Activated CD4-positive, alpha-beta T cell treated with anti-CD3 and anti-CD28 coated beads for 36 hours (primary cell): ENCODE measurements around the gene LYAR. TPM values are rescaled to one million over a fixed set of nuclear protein-coding genes. Genes with fewer than 3 reads are reported as not detected.

Source experiments
- ATAC-seq: fragments of 200-7000 bp; cut with Tn5 transposase; one replicate; pipeline ENCODE4 v1.10.0; 2021; ENCODE audit warnings: mild to moderate bottlenecking, moderate library complexity
- CTCF ChIA-PET: fragments of 350-600 bp; sonication (Branson Sonifier 250); formaldehyde crosslinking; loops from one replicate; lab custom pipeline; 2021; ENCODE audit warnings: antibody characterized with exemption; lab: Charles Lee
- POLR2A ChIA-PET: fragments of 350-600 bp; sonication (Branson Sonifier 250); formaldehyde crosslinking; loops from one replicate; lab custom pipeline; 2021; ENCODE audit warnings: antibody characterized with exemption, inconsistent platforms; lab: Charles Lee
- DNase-seq: peaks from one replicate; pipeline ENCODE4 v3.0.0-alpha.2; 2020
- H3K27ac Mint-ChIP-seq: one replicate; pipeline ENCODE4 v1.8.0; 2021; ENCODE audit warnings: mixed read lengths
- H3K27me3 Mint-ChIP-seq: one replicate; pipeline ENCODE4 v1.8.0; 2021; ENCODE audit warnings: mixed read lengths
- H3K36me3 Mint-ChIP-seq: one replicate; pipeline ENCODE4 v1.8.0; 2021; ENCODE audit warnings: low read depth, mixed read lengths
- H3K4me1 Mint-ChIP-seq: one replicate; pipeline ENCODE4 v1.8.0; 2021; ENCODE audit warnings: mixed read lengths
- H3K4me3 Mint-ChIP-seq: one replicate; pipeline ENCODE4 v1.8.0; 2021; ENCODE audit warnings: mild to moderate bottlenecking, moderate library complexity, mixed read lengths
- H3K9me3 Mint-ChIP-seq: one replicate; pipeline ENCODE4 v1.8.0; 2021; ENCODE audit warnings: low read depth, mixed read lengths
- intact Hi-C, 2 experiments: fragments of 100-400 bp; cut with DNase I in 1 of 2; cut with micrococcal nuclease in 1 of 2; formaldehyde crosslinking; loops; one replicate each; pipeline versions ENCODE4 v1.14.2 to v1.15.1; 2022 to 2024; cut with DNase I, micrococcal nuclease
- total RNA-seq, 2 experiments: library from RNA; stranded (reverse); gene quantifications; one replicate each; pipeline ENCODE4 v1.2.3, GENCODE V29; 2021

The LYAR gene
- 10 to 100 TPM; 65.6 to 74.3 TPM for total RNA-seq

DNA sequence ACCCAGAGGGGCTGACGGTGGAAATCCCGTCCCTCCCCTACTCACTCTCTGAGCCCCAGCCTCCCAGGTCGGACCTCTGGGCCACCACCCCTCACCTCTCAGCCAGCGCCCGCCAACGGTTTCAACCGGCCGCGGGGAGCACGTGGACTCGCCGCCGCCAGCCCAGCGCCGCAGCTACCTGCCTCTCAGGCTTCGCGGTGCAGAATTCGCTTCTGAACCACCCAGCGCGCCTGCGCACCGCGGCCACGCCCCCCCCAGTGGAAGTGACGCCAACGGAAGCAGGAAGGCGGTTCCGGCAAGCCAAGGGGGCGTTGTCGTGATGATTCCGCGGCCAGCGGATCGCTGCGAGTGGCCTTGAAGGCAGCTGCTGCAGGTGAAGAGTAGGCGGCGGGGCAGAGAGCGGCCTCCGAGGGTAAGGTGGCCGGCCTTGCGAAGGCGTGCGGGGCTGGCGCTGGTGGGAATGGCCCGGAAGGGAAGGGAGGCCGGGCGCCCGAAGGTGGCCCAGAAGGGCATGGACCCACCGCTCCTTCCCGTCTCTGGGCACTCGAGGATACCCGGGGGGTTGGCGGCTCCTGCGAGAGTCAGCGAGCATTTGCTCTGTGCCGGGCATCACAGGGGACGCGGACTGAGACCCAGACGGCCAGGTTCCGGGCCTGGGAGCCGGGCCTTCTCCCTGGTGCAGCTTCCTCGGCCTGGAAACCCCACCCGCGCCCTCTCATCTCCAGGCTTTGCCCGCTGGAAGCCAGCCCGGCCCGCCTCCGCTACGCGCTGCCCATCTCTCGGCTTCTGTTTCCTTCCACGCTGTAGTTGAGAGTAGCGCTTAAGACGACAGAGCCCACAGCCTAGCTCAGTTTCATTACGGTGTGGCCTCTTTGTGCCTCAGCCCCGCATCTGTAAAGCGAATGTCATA lies at the start of gene LYAR, which contains the start of gene ZBTB49:
TSS of gene LYAR (minus strand) at position 214 of the 910 bp plus-strand sequence. CDS start 6,412 bp downstream, outside the sequence.
TSS of gene ZBTB49 (plus strand) at position 311 of the 910 bp plus-strand sequence. CDS start 9,695 bp downstream, outside the sequence.
- ChIA-PET CTCF (no interaction called here), POLR2A (no interaction called here)
- H3K36me3 Mint-ChIP-seq = peaks cover 24% of the 10 kb centered on the region
- ATAC-seq (peak; percentile 95), DNase-seq (peak; percentile 98)
- no peaks in the 10 kb centered on the region for H3K27me3 Mint-ChIP-seq
- peak within 1 kb of the TSS; percentile 77 for H3K27ac Mint-ChIP-seq
- intact Hi-C loops = loop anchor here (1.0 to 5.0 kb wide), 7 partner anchors 42 to 1977 kb away; partner anchors contain the start of genes TMEM128 (in 2 of the 2), LRPAP1 (in 1 of the 2), RGS12 (in 1 of the 2) and STX18 (in 1 of the 2)
- H3K9me3 Mint-ChIP-seq = peaks cover 2% of the 10 kb centered on the region
- H3K4me3 Mint-ChIP-seq = peak within 1 kb of the TSS; percentile 93
- H3K4me1 Mint-ChIP-seq = peaks cover 35% of the 10 kb centered on the region

GRCh38 chr4:4339504-4340085 lies 49.6 kb upstream of the LYAR start:
- H3K4me1 Mint-ChIP-seq = peaks cover 4% of the 10 kb centered on the region
- no peak overlapping the region for H3K4me3 Mint-ChIP-seq
- ATAC-seq (no peak), DNase-seq (no peak)
- ChIA-PET CTCF (interaction anchor here (0.6 to 2.6 kb wide), 4 partner anchors 9 to 88 kb away, joined by 3 to 8 read pairs (median 4); no protein-coding TSS in a partner anchor), POLR2A (no interaction called here)
- no peaks in the 10 kb centered on the region for H3K9me3 Mint-ChIP-seq
- intact Hi-C loops = no loop called here
- no peak overlapping the region for H3K27ac Mint-ChIP-seq
- H3K36me3 Mint-ChIP-seq = no peaks in the 10 kb centered on the region
- no peaks in the 10 kb centered on the region for H3K27me3 Mint-ChIP-seq

- intact Hi-C loops = no loop called here
- ChIA-PET POLR2A (no interaction called here), CTCF (interaction anchor here (2.0 to 2.6 kb wide), 2 partner anchors 84 to 87 kb away, joined by 5 to 8 read pairs; no protein-coding TSS in a partner anchor)
- H3K27ac Mint-ChIP-seq = no peak overlapping the region
- no peaks in the 10 kb centered on the region for H3K27me3 Mint-ChIP-seq
- H3K4me3 Mint-ChIP-seq = no peak overlapping the region
- ATAC-seq = no peak
- DNase-seq = no peak
- H3K9me3 Mint-ChIP-seq = no peaks in the 10 kb centered on the region
- H3K4me1 Mint-ChIP-seq = peaks cover 4% of the 10 kb centered on the region
- no peaks in the 10 kb centered on the region for H3K36me3 Mint-ChIP-seq
Observed at GRCh38 chr4:4338210-4339001, 48.5 kb upstream of the LYAR start.

GRCh38 chr4:4334798-4335520 lies 45.0 kb upstream of the LYAR start:
- DNase-seq (peak; percentile 87), ATAC-seq (peak; percentile 97)
- H3K9me3 Mint-ChIP-seq = no peaks in the 10 kb centered on the region
- no peaks in the 10 kb centered on the region for H3K36me3 Mint-ChIP-seq
- ChIA-PET CTCF (interaction anchor here (0.5 to 2.7 kb wide), 4 partner anchors 75 to 84 kb away, joined by 3 to 12 read pairs (median 4); no protein-coding TSS in a partner anchor), POLR2A (no interaction called here)
- H3K4me1 Mint-ChIP-seq = peaks cover 1% of the 10 kb centered on the region
- no peaks in the 10 kb centered on the region for H3K27me3 Mint-ChIP-seq
- H3K4me3 Mint-ChIP-seq = no peak overlapping the region
- intact Hi-C loops = loop anchor here (1.0 to 2.0 kb wide), 4 partner anchors 45 to 350 kb away; partner anchors contain the start of genes LYAR (in 1 of the 2) and ZBTB49 (in 1 of the 2)
- no peak overlapping the region for H3K27ac Mint-ChIP-seq

- H3K4me3 Mint-ChIP-seq = no peak overlapping the region
- H3K9me3 Mint-ChIP-seq = no peaks in the 10 kb centered on the region
- H3K4me1 Mint-ChIP-seq = peaks cover 1% of the 10 kb centered on the region
- DNase-seq = peak; percentile 13
- H3K36me3 Mint-ChIP-seq = no peaks in the 10 kb centered on the region
- intact Hi-C loops = no loop called here
- H3K27me3 Mint-ChIP-seq = no peaks in the 10 kb centered on the region
- ATAC-seq = no peak
- no peak overlapping the region for H3K27ac Mint-ChIP-seq
- CTCF ChIA-PET = interaction anchor here (0.7 to 1.3 kb wide), 4 partner anchors 78 to 506 kb away, joined by 3 read pairs; partner anchors contain the start of gene TMEM128
- POLR2A ChIA-PET = interaction anchor here (0.6 kb wide), 1 partner anchor 464 kb away, joined by 6 read pairs; no protein-coding TSS in a partner anchor
Observed at GRCh38 chr4:4333265-4333706, 43.3 kb upstream of the LYAR start.

- CTCF ChIA-PET = interaction anchor here (0.8 to 1.3 kb wide), 3 partner anchors 72 to 81 kb away, joined by 3 read pairs; no protein-coding TSS in a partner anchor
Observed at GRCh38 chr4:4332529-4332928, 42.6 kb upstream of the LYAR start.

GRCh38 chr4:4330794-4331193 lies 40.8 kb upstream of the LYAR start:
- no peaks in the 10 kb centered on the region for H3K27me3 Mint-ChIP-seq
- peaks cover 1% of the 10 kb centered on the region for H3K4me1 Mint-ChIP-seq
- no peaks in the 10 kb centered on the region for H3K9me3 Mint-ChIP-seq
- no peak for DNase-seq
- H3K36me3 Mint-ChIP-seq = no peaks in the 10 kb centered on the region
- ATAC-seq = no peak
- H3K4me3 Mint-ChIP-seq = no peak overlapping the region
- H3K27ac Mint-ChIP-seq = no peak overlapping the region
- ChIA-PET CTCF (interaction anchor here (0.6 to 1.6 kb wide), 3 partner anchors 77 to 136 kb away, joined by 3 to 5 read pairs (median 3); partner anchors contain the start of gene TMEM128), POLR2A (interaction anchor here (0.6 kb wide), 1 partner anchor 32 kb away, joined by 5 read pairs; no protein-coding TSS in a partner anchor)
- intact Hi-C loops = no loop called here

More at GRCh38 chr4:4332529-4332928, 42.6 kb upstream of the LYAR start:
- POLR2A ChIA-PET = no interaction called here
- ATAC-seq (no peak), DNase-seq (no peak)
- Mint-ChIP-seq H3K4me1 (peaks cover 1% of the 10 kb centered on the region), H3K9me3 (no peaks in the 10 kb centered on the region), H3K4me3 (no peak overlapping the region), H3K27me3 (no peaks in the 10 kb centered on the region), H3K36me3 (no peaks in the 10 kb centered on the region), H3K27ac (no peak overlapping the region)
- intact Hi-C loops = no loop called here

DNA sequence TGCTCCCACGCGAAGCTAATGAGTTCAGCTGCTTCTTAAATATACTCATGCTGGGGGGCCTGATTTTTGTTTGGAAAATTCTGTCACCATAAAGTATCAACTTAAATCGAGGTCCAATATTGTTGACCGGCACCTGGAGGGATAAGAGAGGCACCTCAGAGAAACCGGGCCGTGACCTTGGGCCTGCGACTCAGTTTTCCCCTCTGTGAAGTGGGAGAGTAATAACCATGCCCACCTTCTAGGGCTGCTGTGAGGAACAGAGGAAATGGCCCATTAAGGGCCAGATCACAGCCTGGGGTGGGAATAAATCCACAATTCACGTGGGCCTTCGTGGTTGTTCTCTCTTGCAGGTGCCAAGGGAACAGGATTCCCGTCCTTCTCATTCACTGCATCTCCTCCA lies 39.5 kb upstream of the LYAR start:
- ATAC-seq = no peak
- no peak overlapping the region for H3K27ac Mint-ChIP-seq
- POLR2A ChIA-PET = no interaction called here

DNA sequence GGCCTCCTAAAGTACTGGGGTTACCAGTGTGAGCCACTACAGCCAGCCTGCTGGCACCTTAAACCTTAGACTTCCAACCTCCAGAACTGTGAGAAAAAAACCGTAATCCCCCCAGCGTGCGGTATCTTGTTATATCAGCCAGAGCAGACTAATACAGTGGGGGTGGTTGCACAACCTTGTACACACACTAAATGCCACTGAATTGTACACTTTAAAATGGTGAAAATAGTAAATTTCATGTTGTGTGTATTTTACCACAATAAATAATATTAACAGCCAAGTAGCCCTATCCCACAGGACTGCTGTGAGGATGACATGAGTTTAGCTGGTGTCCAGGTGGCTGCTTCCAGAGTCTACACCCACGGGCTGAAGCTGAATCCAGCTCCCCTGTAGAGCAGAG lies 38.9 kb upstream of the LYAR start:
- ChIA-PET POLR2A (no interaction called here), CTCF (no interaction called here)
- Mint-ChIP-seq H3K27ac (no peak overlapping the region), H3K27me3 (no peaks in the 10 kb centered on the region), H3K4me3 (no peak overlapping the region), H3K4me1 (no peaks in the 10 kb centered on the region), H3K9me3 (no peaks in the 10 kb centered on the region), H3K36me3 (no peaks in the 10 kb centered on the region)
- no peak for DNase-seq
- ATAC-seq = no peak
- intact Hi-C loops = no loop called here

More for the DNA sequence above, 39.5 kb upstream of the LYAR start:
- no peak for DNase-seq
- CTCF ChIA-PET = no interaction called here
- no peaks in the 10 kb centered on the region for H3K27me3 Mint-ChIP-seq
- H3K4me3 Mint-ChIP-seq = no peak overlapping the region
- H3K36me3 Mint-ChIP-seq = no peaks in the 10 kb centered on the region
- intact Hi-C loops = no loop called here
- H3K4me1 Mint-ChIP-seq = no peaks in the 10 kb centered on the region
- no peaks in the 10 kb centered on the region for H3K9me3 Mint-ChIP-seq

DNA sequence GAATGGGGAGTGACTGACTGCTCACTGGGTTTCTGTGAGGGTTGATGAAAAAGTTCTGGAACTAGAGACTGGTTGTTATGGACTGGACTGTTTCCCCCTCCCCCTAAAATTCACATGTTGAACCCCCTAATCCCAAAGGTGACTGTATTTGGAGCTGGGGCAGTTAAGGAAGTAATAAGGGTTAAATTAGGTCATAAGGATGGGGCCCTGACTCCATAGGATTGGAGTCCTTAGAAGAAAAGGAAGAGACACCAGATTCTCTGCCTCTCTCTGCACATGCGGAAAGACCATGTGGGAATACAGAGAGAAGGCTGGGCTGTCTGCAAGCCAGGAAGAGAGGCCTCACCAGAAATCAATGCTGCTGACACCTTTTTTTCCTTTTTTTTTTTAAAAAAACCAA lies 38.3 kb upstream of the LYAR start:
- DNase-seq = no peak
- CTCF ChIA-PET = interaction anchor here (0.7 to 1.2 kb wide), 2 partner anchors 55 to 174 kb away, joined by 3 read pairs; no protein-coding TSS in a partner anchor
- Mint-ChIP-seq H3K9me3 (no peaks in the 10 kb centered on the region), H3K4me1 (no peaks in the 10 kb centered on the region), H3K27ac (no peak overlapping the region), H3K27me3 (no peaks in the 10 kb centered on the region), H3K36me3 (no peaks in the 10 kb centered on the region), H3K4me3 (no peak overlapping the region)
- intact Hi-C loops = no loop called here
- POLR2A ChIA-PET = no interaction called here
- ATAC-seq = no peak
